ENCODE data around the gene CCL27.

DNA sequence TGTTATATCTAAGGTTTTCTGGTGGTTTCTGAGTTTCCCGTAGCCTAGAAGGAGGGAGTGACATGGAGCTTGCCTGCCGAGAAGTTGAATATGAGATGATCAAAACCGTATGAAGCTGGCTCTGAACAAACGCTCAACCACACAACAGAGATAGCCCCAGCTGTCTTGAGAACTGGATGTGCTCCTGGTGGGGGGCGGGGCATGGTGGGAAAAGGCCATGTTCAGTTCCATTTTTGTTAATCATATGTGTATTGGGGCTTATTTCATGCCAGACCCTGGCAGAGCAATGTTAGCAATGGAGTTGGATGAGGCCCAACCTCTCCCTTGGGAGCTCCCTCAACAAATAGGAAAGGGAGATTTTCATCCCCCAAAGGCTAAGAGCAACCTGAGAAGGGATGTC, 23.8 kb upstream of the CCL27 start:
- TF ChIP-seq, protein P1, sequence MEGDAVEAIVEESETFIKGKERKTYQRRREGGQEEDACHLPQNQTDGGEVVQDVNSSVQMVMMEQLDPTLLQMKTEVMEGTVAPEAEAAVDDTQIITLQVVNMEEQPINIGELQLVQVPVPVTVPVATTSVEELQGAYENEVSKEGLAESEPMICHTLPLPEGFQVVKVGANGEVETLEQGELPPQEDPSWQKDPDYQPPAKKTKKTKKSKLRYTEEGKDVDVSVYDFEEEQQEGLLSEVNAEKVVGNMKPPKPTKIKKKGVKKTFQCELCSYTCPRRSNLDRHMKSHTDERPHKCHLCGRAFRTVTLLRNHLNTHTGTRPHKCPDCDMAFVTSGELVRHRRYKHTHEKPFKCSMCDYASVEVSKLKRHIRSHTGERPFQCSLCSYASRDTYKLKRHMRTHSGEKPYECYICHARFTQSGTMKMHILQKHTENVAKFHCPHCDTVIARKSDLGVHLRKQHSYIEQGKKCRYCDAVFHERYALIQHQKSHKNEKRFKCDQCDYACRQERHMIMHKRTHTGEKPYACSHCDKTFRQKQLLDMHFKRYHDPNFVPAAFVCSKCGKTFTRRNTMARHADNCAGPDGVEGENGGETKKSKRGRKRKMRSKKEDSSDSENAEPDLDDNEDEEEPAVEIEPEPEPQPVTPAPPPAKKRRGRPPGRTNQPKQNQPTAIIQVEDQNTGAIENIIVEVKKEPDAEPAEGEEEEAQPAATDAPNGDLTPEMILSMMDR (IDR thresholded peaks at IDR 0.05 in 4 of 5, conservative IDR thresholded peaks at IDR 0.05 in 1 of 5): no peak
- TF ChIP-seq POLR2A (IDR thresholded peaks at IDR 0.05): no peak
